HEK293T (cell line): ENCODE data around the gene PLEKHA6.

Source experiments
- CTCF ChIA-PET: fragments of 350-600 bp; formaldehyde crosslinking; extraction: SDS; loops from one replicate; lab custom pipeline; 2021; ENCODE audit warnings: antibody characterized with exemption, inconsistent platforms; lab: Yijun Ruan, JAX
- POLR2A ChIA-PET: fragments of 350-600 bp; formaldehyde crosslinking; extraction: SDS; loops from one replicate; lab custom pipeline; 2020; ENCODE audit warnings: antibody characterized with exemption, inconsistent platforms; lab: Yijun Ruan, JAX
- DNase-seq: peaks from one replicate; pipeline ENCODE4 v3.0.0; 2012; ENCODE audit warnings: mixed read lengths; ENCODE audit errors: extremely low spot score
- ARNT ChIP-seq: fragments of 450-650 bp; IDR thresholded peaks from 2 replicates; pipeline ENCODE4 v1.6.1; 2017; ENCODE audit warnings: mild to moderate bottlenecking
- BHLHE40 ChIP-seq: fragments of 450-650 bp; IDR thresholded peaks from 2 replicates; pipeline ENCODE4 v1.6.1; 2016; ENCODE audit warnings: mild to moderate bottlenecking, moderate library complexity, borderline replicate concordance
- CTBP1 ChIP-seq: fragments of 450-650 bp; IDR thresholded peaks from 2 replicates; pipeline ENCODE4 v1.6.1; 2016; ENCODE audit warnings: borderline replicate concordance
- ELF4 ChIP-seq: fragments of 450-650 bp; IDR thresholded peaks from 2 replicates; pipeline ENCODE4 v1.6.1; 2017; ENCODE audit warnings: antibody characterized with exemption
- FOXA1 ChIP-seq: fragments of 450-650 bp; IDR thresholded peaks from 2 replicates; pipeline ENCODE4 v1.6.1; 2016; ENCODE audit warnings: mild to moderate bottlenecking
- FOXK2 ChIP-seq: fragments of 450-650 bp; IDR thresholded peaks from 2 replicates; pipeline ENCODE4 v1.6.1; 2016; ENCODE audit warnings: mild to moderate bottlenecking
- FOXM1 ChIP-seq: fragments of 450-650 bp; IDR thresholded peaks from 2 replicates; pipeline ENCODE4 v1.6.1; 2017; ENCODE audit warnings: mild to moderate bottlenecking, borderline replicate concordance
- HDGF ChIP-seq: fragments of 450-650 bp; IDR thresholded peaks from 2 replicates; pipeline ENCODE4 v1.6.1; 2017; ENCODE audit warnings: antibody characterized with exemption, borderline replicate concordance
- L3MBTL2 ChIP-seq: fragments of 450-650 bp; conservative IDR thresholded peaks from 2 replicates; pipeline ENCODE4 v1.6.1; 2016; ENCODE audit warnings: mild to moderate bottlenecking
- LEF1 ChIP-seq: fragments of 450-650 bp; IDR thresholded peaks from 2 replicates; pipeline ENCODE4 v1.6.1; 2017; ENCODE audit warnings: mild to moderate bottlenecking, borderline replicate concordance
- NFRKB ChIP-seq: fragments of 450-650 bp; IDR thresholded peaks from 2 replicates; pipeline ENCODE4 v1.6.1; 2016; ENCODE audit warnings: mild to moderate bottlenecking, moderate library complexity
- PKNOX1 ChIP-seq: fragments of 450-650 bp; IDR thresholded peaks from 2 replicates; pipeline ENCODE4 v1.6.1; 2016
- SP1 ChIP-seq: fragments of 450-650 bp; IDR thresholded peaks from 2 replicates; pipeline ENCODE4 v1.6.1; 2017
- SUZ12 ChIP-seq: fragments of 450-650 bp; IDR thresholded peaks from 2 replicates; pipeline ENCODE4 v1.6.1; 2016; ENCODE audit warnings: mild to moderate bottlenecking
- TARDBP ChIP-seq: fragments of 450-650 bp; IDR thresholded peaks from 2 replicates; pipeline ENCODE4 v1.6.1; 2016
- ZNF384 ChIP-seq: fragments of 450-650 bp; IDR thresholded peaks from 2 replicates; pipeline ENCODE4 v1.6.1; 2016

The PLEKHA6 gene

GRCh38 chr1:204267191-204267601, 92.5 kb downstream of the PLEKHA6 start:
- no peak for TF ChIP-seq L3MBTL2
- no peak for TF ChIP-seq LEF1
- TF ChIP-seq ELF4, result no peak
- no peak for TF ChIP-seq ZNF384
- TF ChIP-seq FOXK2, result no peak
- TF ChIP-seq ARNT, result no peak
- no peak for TF ChIP-seq NFRKB
- no peak for TF ChIP-seq FOXA1
- TF ChIP-seq SUZ12, result no peak
- TF ChIP-seq FOXM1, result no peak
- no peak for TF ChIP-seq PKNOX1
- TF ChIP-seq TARDBP, result no peak
- TF ChIP-seq CTBP1, result no peak
- TF ChIP-seq BHLHE40, result no peak
- no peak for TF ChIP-seq HDGF
- DNase-seq, result no peak
- CTCF ChIA-PET, result no interaction called here
- POLR2A ChIA-PET, result no interaction called here

GRCh38 chr1:204266504-204267034, 93.2 kb downstream of the PLEKHA6 start:
- DNase-seq, result no peak
- TF ChIP-seq ARNT (no peak), SP1 (no peak), PKNOX1 (no peak), FOXM1 (no peak), HDGF (no peak), FOXK2 (no peak), L3MBTL2 (no peak), CTBP1 (no peak), LEF1 (no peak), SUZ12 (no peak), FOXA1 (no peak), BHLHE40 (no peak), ZNF384 (no peak), NFRKB (no peak), TARDBP (no peak), ELF4 (no peak)
- CTCF ChIA-PET, result no interaction called here
- POLR2A ChIA-PET, result no interaction called here

DNA sequence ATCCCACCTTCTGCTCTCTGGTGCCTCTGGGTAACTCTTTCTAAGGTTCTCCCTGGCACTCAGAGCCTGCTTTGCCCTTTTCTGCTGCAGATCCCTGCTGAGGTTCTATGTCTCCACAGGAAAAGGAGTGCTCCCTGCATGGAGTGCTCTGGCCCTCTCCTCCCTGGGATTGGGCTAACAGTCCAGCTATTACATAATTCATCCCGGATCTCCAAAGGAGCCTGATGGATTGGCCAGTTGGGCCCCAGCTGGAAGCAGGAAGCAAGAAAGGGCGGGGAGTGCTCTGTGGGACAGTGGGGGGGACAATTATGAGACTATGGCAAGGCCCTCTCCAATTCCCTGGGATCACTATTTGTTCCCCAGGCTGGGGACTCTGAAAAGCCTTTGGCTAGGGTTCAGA, 94.1 kb downstream of the PLEKHA6 start:
- POLR2A ChIA-PET, result no interaction called here
- DNase-seq, result no peak
- CTCF ChIA-PET, result no interaction called here
- TF ChIP-seq FOXM1 (no peak), ELF4 (no peak)

DNA sequence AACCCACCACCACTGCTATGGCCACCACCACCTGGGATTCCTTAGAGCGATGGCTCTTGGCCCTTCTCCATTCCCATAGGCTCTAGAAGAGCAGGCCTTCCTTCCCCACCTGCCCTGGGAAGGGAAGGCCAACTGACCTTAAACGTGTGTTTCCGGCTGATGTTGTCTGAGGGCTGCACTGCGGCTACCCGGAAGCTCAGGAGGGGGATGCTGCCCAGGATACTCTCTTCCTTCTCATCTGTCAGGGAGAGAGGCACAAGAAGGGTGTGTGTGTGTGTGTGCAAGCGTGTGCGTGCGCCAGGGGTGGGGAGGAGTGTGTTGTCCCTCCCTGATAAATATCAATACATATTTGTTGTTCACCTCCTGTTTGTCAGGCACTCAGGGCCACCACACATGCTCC, 94.9 kb downstream of the PLEKHA6 start:
- ChIA-PET POLR2A (no interaction called here), CTCF (no interaction called here)
- no peak for DNase-seq
- TF ChIP-seq NFRKB, result no peak
- TF ChIP-seq LEF1, result no peak
- no peak for TF ChIP-seq FOXK2
- TF ChIP-seq FOXA1, result no peak
- TF ChIP-seq TARDBP, result no peak
- TF ChIP-seq HDGF, result no peak
- TF ChIP-seq FOXM1, result no peak
- no peak for TF ChIP-seq SUZ12
- no peak for TF ChIP-seq ARNT
- no peak for TF ChIP-seq SP1
- no peak for TF ChIP-seq ZNF384
- no peak for TF ChIP-seq L3MBTL2
- no peak for TF ChIP-seq PKNOX1
- no peak for TF ChIP-seq BHLHE40
- no peak for TF ChIP-seq ELF4
- no peak for TF ChIP-seq CTBP1

GRCh38 chr1:204263254-204263910, 96.3 kb downstream of the PLEKHA6 start:
- CTCF ChIA-PET, result interaction anchor here (1.2 kb wide), 1 partner anchor 9 kb away, joined by 3 read pairs; no protein-coding TSS in a partner anchor
- POLR2A ChIA-PET, result no interaction called here

GRCh38 chr1:204262506-204263253, 97.0 kb downstream of the PLEKHA6 start:
- ChIA-PET POLR2A (no interaction called here), CTCF (no interaction called here)

More at GRCh38 chr1:204263254-204263910, 96.3 kb downstream of the PLEKHA6 start:
- TF ChIP-seq ARNT, result no peak
- no peak for DNase-seq

More at GRCh38 chr1:204262506-204263253, 97.0 kb downstream of the PLEKHA6 start:
- TF ChIP-seq ARNT, result no peak
- no peak for TF ChIP-seq SUZ12
- TF ChIP-seq NFRKB, result no peak
- TF ChIP-seq ELF4, result no peak
- no peak for TF ChIP-seq L3MBTL2
- no peak for TF ChIP-seq FOXM1
- TF ChIP-seq PKNOX1, result no peak
- no peak for TF ChIP-seq FOXK2
- TF ChIP-seq CTBP1, result no peak
- no peak for TF ChIP-seq HDGF
- no peak for TF ChIP-seq SP1
- TF ChIP-seq BHLHE40, result no peak
- no peak for TF ChIP-seq ZNF384
- no peak for DNase-seq
